Measurements from ENCODE around the gene TAS1R2.

DNA sequence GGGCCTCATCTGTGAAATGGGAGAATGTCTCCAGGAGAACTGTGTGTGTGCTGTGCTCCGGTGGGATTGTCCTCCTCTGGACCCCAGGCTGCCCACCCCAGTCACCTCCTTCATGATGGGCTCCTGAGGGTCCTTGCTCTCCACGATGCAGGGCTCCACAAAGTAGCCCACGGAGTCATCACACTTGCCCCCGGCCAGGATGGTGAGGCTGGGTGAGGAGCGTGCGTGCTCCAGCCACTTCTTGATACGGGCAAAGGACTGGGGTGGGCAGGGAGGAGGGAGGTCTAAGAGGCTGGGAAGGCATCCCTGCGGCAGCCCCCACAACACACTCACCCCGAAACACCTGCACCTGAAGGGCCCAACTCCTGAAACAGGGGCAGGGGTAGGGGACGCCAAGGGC lies 16.8 kb upstream of the TAS1R2 start:
- TF ChIP-seq ZNF460 (CRISPR knock-in tag; IDR thresholded peaks at IDR 0.05; ENCODE audit: borderline replicate concordance) (no peak), HNRNPL (IDR thresholded peaks at IDR 0.05; ENCODE audit: low read depth, low read length) (no peak)
- TF ChIP-seq, protein P1, sequence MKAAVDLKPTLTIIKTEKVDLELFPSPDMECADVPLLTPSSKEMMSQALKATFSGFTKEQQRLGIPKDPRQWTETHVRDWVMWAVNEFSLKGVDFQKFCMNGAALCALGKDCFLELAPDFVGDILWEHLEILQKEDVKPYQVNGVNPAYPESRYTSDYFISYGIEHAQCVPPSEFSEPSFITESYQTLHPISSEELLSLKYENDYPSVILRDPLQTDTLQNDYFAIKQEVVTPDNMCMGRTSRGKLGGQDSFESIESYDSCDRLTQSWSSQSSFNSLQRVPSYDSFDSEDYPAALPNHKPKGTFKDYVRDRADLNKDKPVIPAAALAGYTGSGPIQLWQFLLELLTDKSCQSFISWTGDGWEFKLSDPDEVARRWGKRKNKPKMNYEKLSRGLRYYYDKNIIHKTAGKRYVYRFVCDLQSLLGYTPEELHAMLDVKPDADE (CRISPR knock-in tag; IDR thresholded peaks at IDR 0.05): no peak

Measured in HepG2 (cell line).